ENCODE data around the gene MEAF6.
"Not testable (repeated sequence)": the region's sequence is repeated elsewhere in the genome, so short reads cannot be mapped to it uniquely, and the experiment has no call there.

Gene MEAF6

GRCh38 chr1:37514350-37515184, at the start of gene MEAF6:
TSS of gene MEAF6 (minus strand) at chr1:37514766. CDS start at chr1:37514746, 20 bp downstream.
- peak; percentile 77 for DNase-seq (ENCODE audit: low spot score)

GRCh38 chr1:37562984-37563383, 48.4 kb upstream of the MEAF6 start:
- no peak for DNase-seq (ENCODE audit: low spot score)

- DNase-seq (ENCODE audit: low spot score) = no peak
Observed at GRCh38 chr1:37561133-37562132, 46.9 kb upstream of the MEAF6 start.

- DNase-seq (ENCODE audit: low spot score) = no peak
Observed at GRCh38 chr1:37560401-37561132, 46.0 kb upstream of the MEAF6 start.

GRCh38 chr1:37559957-37560379, 45.4 kb upstream of the MEAF6 start:
- not testable (repeated sequence) for DNase-seq (ENCODE audit: low spot score)

- no peak for DNase-seq (ENCODE audit: low spot score)
Observed at GRCh38 chr1:37559080-37559479, 44.5 kb upstream of the MEAF6 start.

- DNase-seq (ENCODE audit: low spot score) = no peak
Observed at GRCh38 chr1:37558411-37558810, 43.8 kb upstream of the MEAF6 start.

- DNase-seq (ENCODE audit: low spot score) = no peak
Observed at GRCh38 chr1:37557402-37557801, 42.8 kb upstream of the MEAF6 start.

GRCh38 chr1:37556712-37557196, 42.2 kb upstream of the MEAF6 start, which contains the start of gene DNALI1:
TSS of gene DNALI1 (plus strand) at chr1:37556940. CDS start at chr1:37556995, 55 bp downstream.
- DNase-seq (ENCODE audit: low spot score) = peak; percentile 67

- peak; percentile 97 for DNase-seq (ENCODE audit: low spot score)
Observed at GRCh38 chr1:37553927-37554808, 39.6 kb upstream of the MEAF6 start, which contains the start of gene SNIP1. TSS of gene SNIP1 (minus strand) at chr1:37554293. CDS start at chr1:37554229, 64 bp downstream.

GRCh38 chr1:37553598-37553926, 39.0 kb upstream of the MEAF6 start:
- DNase-seq (ENCODE audit: low spot score) = no peak

- no peak for DNase-seq (ENCODE audit: low spot score)
Observed at GRCh38 chr1:37549341-37549740, 34.8 kb upstream of the MEAF6 start.

GRCh38 chr1:37545019-37545418, 30.5 kb upstream of the MEAF6 start:
- no peak for DNase-seq (ENCODE audit: low spot score)

- no peak for DNase-seq (ENCODE audit: low spot score)
Observed at GRCh38 chr1:37544530-37544929, 30.0 kb upstream of the MEAF6 start.

GRCh38 chr1:37540036-37540785, 25.6 kb upstream of the MEAF6 start:
- DNase-seq (ENCODE audit: low spot score) = no peak

- not testable (repeated sequence) for DNase-seq (ENCODE audit: low spot score)
Observed at GRCh38 chr1:37539154-37539553, 24.6 kb upstream of the MEAF6 start.

GRCh38 chr1:37537378-37537777, 22.8 kb upstream of the MEAF6 start:
- no peak for DNase-seq (ENCODE audit: low spot score)

GRCh38 chr1:37533317-37534093, 18.9 kb upstream of the MEAF6 start:
- no peak for DNase-seq (ENCODE audit: low spot score)

Data from cerebellar cortex (tissue), 1 donor.